GM12878 (cell line): ENCODE measurements around the gene WNT3A. TPM values are rescaled to one million over a fixed set of nuclear protein-coding genes. Genes with fewer than 3 reads are reported as not detected.

Experiments
- ATF7 ChIP-seq: fragments of 450-650 bp; IDR thresholded peaks from 2 replicates; pipeline ENCODE4 v1.6.1; 2016; ENCODE audit warnings: low read depth, mild to moderate bottlenecking
- CUX1 ChIP-seq: IDR thresholded peaks from 2 replicates; pipeline ENCODE4 v1.6.1; 2012; ENCODE audit warnings: improper control_type of control experiment, low read depth, low read length; ENCODE audit not compliant: insufficient replicate concordance
- KLF5 ChIP-seq: fragments of 450-650 bp; IDR thresholded peaks from 2 replicates; pipeline ENCODE4 v1.6.1; 2014; ENCODE audit warnings: mild to moderate bottlenecking; ENCODE audit not compliant: partially characterized antibody
- NFXL1 ChIP-seq: fragments of 450-650 bp; IDR thresholded peaks from 2 replicates; pipeline ENCODE4 v1.6.1; 2017; ENCODE audit warnings: antibody characterized with exemption, mild to moderate bottlenecking, borderline replicate concordance
- PKNOX1 ChIP-seq: fragments of 450-650 bp; IDR thresholded peaks from 2 replicates; pipeline ENCODE4 v1.6.1; 2016; ENCODE audit warnings: mild to moderate bottlenecking
- SMAD1 ChIP-seq: fragments of 450-650 bp; IDR thresholded peaks from 2 replicates; pipeline ENCODE4 v1.6.1; 2018; ENCODE audit warnings: mild to moderate bottlenecking, low read depth; ENCODE audit not compliant: partially characterized antibody
- TCF7 ChIP-seq: IDR thresholded peaks from 2 replicates; pipeline ENCODE4 v1.6.1; 2014; ENCODE audit warnings: antibody characterized with exemption, borderline replicate concordance
- polyA plus RNA-seq, 11 experiments: library from polyadenylated mRNA; depleted of rRNA in 4 of 11; unstranded in 6 of 11; stranded (reverse) in 5 of 11; fragments of >200 nt; fragmentation: Nextera tagmentation in 4 of 11; fragmentation: Illumina TruSeq in 1 of 11; extraction: Ambion mirVana in 4 of 11; extraction: Trizol in 1 of 11; gene quantifications; 1 replicate in 1 of 11; 2 replicates in 10 of 11; pipeline versions ENCODE4 v1.2.1 to v1.2.3, GENCODE V29; 2011 to 2016; ENCODE audit warnings: inconsistent platforms in 2 of 11, missing spikeins in 2 of 11, low read depth in 1 of 11
- total RNA-seq, 4 experiments: library from RNA; depleted of rRNA in 3 of 4; stranded (reverse); fragments of >200 nt in 3 of 4; fragmentation: Illumina TruSeq in 1 of 4; extraction: Trizol in 1 of 4; gene quantifications; 2 replicates each; pipeline versions ENCODE4 v1.2.1 to v1.2.3, GENCODE V29; 2013 to 2021

Gene WNT3A
- total and polyA plus RNA-seq, 10 of the 15 experiments (the other 5 are each of a cell fraction or from before 2014, with no cell fraction given), result 0.16 TPM; not detected in 9

DNA sequence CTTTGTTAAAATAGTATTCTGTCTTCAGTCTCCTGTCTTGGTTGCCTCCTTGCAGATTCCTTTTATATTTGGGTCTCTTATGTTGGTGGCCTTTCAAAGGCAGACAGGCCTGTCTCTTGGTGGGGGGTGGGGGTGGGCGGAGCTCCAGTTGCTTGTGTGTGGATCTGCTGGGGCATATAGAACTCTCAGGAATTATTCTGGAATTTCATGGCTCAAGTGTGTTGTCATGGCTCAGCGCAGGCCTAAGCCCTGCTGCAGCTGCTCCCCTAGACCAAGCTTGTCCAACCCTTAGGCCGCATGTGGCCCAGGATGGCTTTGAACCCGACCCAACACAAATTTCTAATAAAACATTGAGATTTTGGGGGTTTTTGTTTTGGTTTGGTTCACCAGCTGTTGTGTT is 88.4 kb downstream of the WNT3A start (continued):
- TF ChIP-seq CUX1 (no peak), PKNOX1 (no peak), SMAD1 (no peak), NFXL1 (no peak), ATF7 (no peak), TCF7 (no peak), KLF5 (no peak)
